ENCODE results near the gene EEF2K.

EEF2K gene

GRCh38 chr16:22311520-22311919 lies 105.4 kb downstream of the EEF2K start:
- Histone ChIP-seq H3K9ac (ENCODE audit: low read depth, low read length, poor library complexity) (no peak overlapping the region), H3K27ac (replicated peaks; ENCODE audit: low read length) (no peak overlapping the region), H3K27me3 (ENCODE audit: control insufficient read depth in 3 of 3, insufficient read depth in 3 of 3, low read depth in 1 of 3, low read length in 3 of 3) (no peaks in the 10 kb centered on the region), H2AK5ac (ENCODE audit: low read depth, low read length) (no peak overlapping the region), H3K9me3 (replicated peaks in 1 of 2; ENCODE audit: control insufficient read depth in 2 of 2, insufficient read depth in 1 of 2, low read depth in 1 of 2, low read length in 2 of 2) (peaks cover 0 to 2% of the 10 kb centered on the region in 2 donors), H2AFZ (ENCODE audit: low read length) (no peak overlapping the region), H2BK12ac (ENCODE audit: low read length) (no peak overlapping the region), H4K91ac (ENCODE audit: low read depth, low read length, poor library complexity) (no peak overlapping the region), H3K23ac (ENCODE audit: low read depth, low read length, poor library complexity) (no peak overlapping the region), H3K14ac (ENCODE audit: low read length) (no peak overlapping the region), H4K8ac (ENCODE audit: low read depth, low read length) (no peak overlapping the region), H2BK5ac (ENCODE audit: low read length) (no peak overlapping the region), H3K4ac (ENCODE audit: low read length) (no peak overlapping the region), H3K4me1 (ENCODE audit: control insufficient read depth in 2 of 2, insufficient read depth in 1 of 2, low read depth in 1 of 2, low read length in 2 of 2) (no peaks in the 10 kb centered on the region), H2BK120ac (ENCODE audit: low read depth, low read length) (no peak overlapping the region), H3K4me2 (ENCODE audit: insufficient read depth, low read length, poor library complexity, severe bottlenecking) (no peak overlapping the region), H3K18ac (ENCODE audit: low read length) (no peak overlapping the region), H3K4me3 (ENCODE audit: low read length in 2 of 2) (no peak overlapping the region), H3K79me1 (ENCODE audit: low read depth, low read length) (peaks cover 9% of the 10 kb centered on the region), H2BK15ac (ENCODE audit: low read length) (no peak overlapping the region), H3K36me3 (replicated peaks in 1 of 2; ENCODE audit: control insufficient read depth in 2 of 2, insufficient read depth in 2 of 2, low read length in 2 of 2) (peaks cover 45 to 92% of the 10 kb centered on the region in 2 donors)
- no CpG with 5 or more reads among the region's 4 CpGs for WGBS, 2 donors (ENCODE audit: extremely low coverage in 2 of 2, insufficient read length in 2 of 2, insufficient replicate concordance in 1 of 2)
- no peak for DNase-seq (ENCODE audit: low spot score)

GRCh38 chr16:22312897-22313781 lies 107.1 kb downstream of the EEF2K start:
- DNase-seq (ENCODE audit: low spot score) = no peak
- Histone ChIP-seq H2BK12ac (ENCODE audit: low read length) (no peak overlapping the region), H4K8ac (ENCODE audit: low read depth, low read length) (no peak overlapping the region), H2BK5ac (ENCODE audit: low read length) (peak overlapping the region; percentile 32), H3K23ac (ENCODE audit: low read depth, low read length, poor library complexity) (peak overlapping the region; percentile 18), H3K14ac (ENCODE audit: low read length) (no peak overlapping the region), H4K91ac (ENCODE audit: low read depth, low read length, poor library complexity) (no peak overlapping the region), H3K79me1 (ENCODE audit: low read depth, low read length) (no peaks in the 10 kb centered on the region), H3K27me3 (ENCODE audit: control insufficient read depth in 3 of 3, insufficient read depth in 3 of 3, low read depth in 1 of 3, low read length in 3 of 3) (no peaks in the 10 kb centered on the region), H2AFZ (ENCODE audit: low read length) (no peak overlapping the region), H2BK15ac (ENCODE audit: low read length) (no peak overlapping the region), H3K36me3 (replicated peaks in 1 of 2; ENCODE audit: control insufficient read depth in 2 of 2, insufficient read depth in 2 of 2, low read length in 2 of 2) (peaks cover 42 to 90% of the 10 kb centered on the region in 2 donors), H3K9ac (ENCODE audit: low read depth, low read length, poor library complexity) (no peak overlapping the region), H2BK120ac (ENCODE audit: low read depth, low read length) (no peak overlapping the region), H2AK5ac (ENCODE audit: low read depth, low read length) (no peak overlapping the region), H3K4ac (ENCODE audit: low read length) (no peak overlapping the region), H3K4me3 (ENCODE audit: low read length in 2 of 2) (no peak overlapping the region), H3K18ac (ENCODE audit: low read length) (no peak overlapping the region), H3K4me1 (ENCODE audit: control insufficient read depth in 2 of 2, insufficient read depth in 1 of 2, low read depth in 1 of 2, low read length in 2 of 2) (no peaks in the 10 kb centered on the region), H3K9me3 (replicated peaks in 1 of 2; ENCODE audit: control insufficient read depth in 2 of 2, insufficient read depth in 1 of 2, low read depth in 1 of 2, low read length in 2 of 2) (peaks cover 0 to 2% of the 10 kb centered on the region in 2 donors), H3K27ac (replicated peaks; ENCODE audit: low read length) (no peak overlapping the region), H3K4me2 (ENCODE audit: insufficient read depth, low read length, poor library complexity, severe bottlenecking) (no peak overlapping the region)
- WGBS, 2 donors (ENCODE audit: extremely low coverage in 2 of 2, insufficient read length in 2 of 2, insufficient replicate concordance in 1 of 2) = 100% methylated on average over 2 of the region's 23 CpGs; no CpG with 5 or more reads in 1 of the 2 donors

GRCh38 chr16:22313876-22314470 lies 107.9 kb downstream of the EEF2K start:
- Histone ChIP-seq H3K18ac (ENCODE audit: low read length) (no peak overlapping the region), H3K4me1 (ENCODE audit: control insufficient read depth in 2 of 2, insufficient read depth in 1 of 2, low read depth in 1 of 2, low read length in 2 of 2) (no peaks in the 10 kb centered on the region), H3K36me3 (replicated peaks in 1 of 2; ENCODE audit: control insufficient read depth in 2 of 2, insufficient read depth in 2 of 2, low read length in 2 of 2) (peaks cover 36 to 90% of the 10 kb centered on the region in 2 donors), H3K79me1 (ENCODE audit: low read depth, low read length) (no peaks in the 10 kb centered on the region), H3K4me3 (ENCODE audit: low read length in 2 of 2) (no peak overlapping the region), H3K23ac (ENCODE audit: low read depth, low read length, poor library complexity) (no peak overlapping the region), H3K9me3 (replicated peaks in 1 of 2; ENCODE audit: control insufficient read depth in 2 of 2, insufficient read depth in 1 of 2, low read depth in 1 of 2, low read length in 2 of 2) (peaks cover 0 to 2% of the 10 kb centered on the region in 2 donors), H3K27me3 (ENCODE audit: control insufficient read depth in 3 of 3, insufficient read depth in 3 of 3, low read depth in 1 of 3, low read length in 3 of 3) (no peaks in the 10 kb centered on the region), H3K14ac (ENCODE audit: low read length) (no peak overlapping the region), H4K91ac (ENCODE audit: low read depth, low read length, poor library complexity) (no peak overlapping the region), H2AFZ (ENCODE audit: low read length) (no peak overlapping the region), H2BK5ac (ENCODE audit: low read length) (no peak overlapping the region), H2AK5ac (ENCODE audit: low read depth, low read length) (no peak overlapping the region), H3K27ac (replicated peaks; ENCODE audit: low read length) (no peak overlapping the region), H2BK120ac (ENCODE audit: low read depth, low read length) (no peak overlapping the region), H4K8ac (ENCODE audit: low read depth, low read length) (no peak overlapping the region), H3K9ac (ENCODE audit: low read depth, low read length, poor library complexity) (no peak overlapping the region), H3K4ac (ENCODE audit: low read length) (no peak overlapping the region), H2BK15ac (ENCODE audit: low read length) (no peak overlapping the region), H3K4me2 (ENCODE audit: insufficient read depth, low read length, poor library complexity, severe bottlenecking) (no peak overlapping the region), H2BK12ac (ENCODE audit: low read length) (no peak overlapping the region)
- DNase-seq (ENCODE audit: low spot score) = no peak
- WGBS, 2 donors (ENCODE audit: extremely low coverage in 2 of 2, insufficient read length in 2 of 2, insufficient replicate concordance in 1 of 2) = no CpG with 5 or more reads among the region's 10 CpGs
